Measurements from ENCODE around the gene DEUP1.
"Not testable (repeated sequence)": the region's sequence is repeated elsewhere in the genome, so short reads cannot be mapped to it uniquely, and the experiment has no call there.

DEUP1 gene

DNA sequence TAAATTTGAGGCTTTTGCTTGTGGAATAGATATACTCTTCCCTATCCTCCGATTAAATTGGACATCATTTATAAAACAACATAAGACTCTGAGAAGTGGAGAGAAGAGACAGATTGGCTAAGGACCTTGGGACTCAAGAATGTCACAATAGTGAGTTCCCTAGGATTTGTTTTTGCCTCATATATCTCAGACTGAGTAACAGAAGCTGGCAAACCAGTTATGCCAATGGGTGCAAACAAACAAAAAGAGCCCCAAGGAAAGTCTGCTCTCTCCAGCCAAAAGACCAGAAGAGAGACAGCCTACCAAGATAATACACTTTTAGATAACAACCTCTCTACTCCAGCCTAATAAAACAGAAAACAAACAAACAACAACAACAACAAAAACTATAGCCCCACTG lies 28.9 kb downstream of the DEUP1 start:
- DNase-seq (ENCODE audit: low read depth in 2 of 2) = no peak

DNA sequence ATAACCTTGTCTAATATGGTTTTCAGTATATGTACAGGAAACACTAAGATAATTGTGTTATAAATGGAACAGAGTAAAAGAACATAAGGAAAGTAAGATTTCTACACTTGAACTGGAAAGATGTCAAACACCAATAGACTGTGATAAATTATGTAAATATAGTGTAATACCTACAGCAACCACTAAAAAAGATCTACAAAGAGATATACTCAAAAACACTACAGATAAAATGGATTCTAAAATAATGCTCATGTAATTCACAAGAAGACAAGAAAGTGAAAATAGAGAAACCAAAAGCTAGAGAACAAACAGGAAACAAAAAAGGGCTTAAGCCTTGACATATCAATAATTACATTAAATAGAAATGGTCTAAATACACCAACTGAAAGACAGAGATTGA lies 30.9 kb downstream of the DEUP1 start:
- no peak for DNase-seq (ENCODE audit: low read depth in 2 of 2)

DNA sequence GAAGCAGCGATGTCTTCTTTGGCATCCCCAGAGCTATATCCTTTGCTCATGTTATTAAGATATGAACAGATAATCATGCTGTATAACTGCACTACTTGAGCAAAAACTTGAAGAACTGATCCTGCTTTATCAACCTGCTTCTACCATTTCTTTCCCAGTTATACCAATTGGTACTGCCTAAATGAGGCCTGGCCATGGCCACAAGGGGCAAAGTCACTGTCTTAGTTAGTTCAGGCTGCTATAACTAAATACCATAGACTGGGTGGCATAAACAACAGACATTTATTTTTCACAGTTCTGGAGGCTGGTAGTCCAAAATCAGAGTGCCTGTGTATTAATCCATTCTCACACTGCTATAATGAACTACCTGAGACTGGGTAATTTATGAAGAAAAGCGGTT lies 37.5 kb downstream of the DEUP1 start:
- DNase-seq (ENCODE audit: low read depth in 2 of 2) = no peak

DNA sequence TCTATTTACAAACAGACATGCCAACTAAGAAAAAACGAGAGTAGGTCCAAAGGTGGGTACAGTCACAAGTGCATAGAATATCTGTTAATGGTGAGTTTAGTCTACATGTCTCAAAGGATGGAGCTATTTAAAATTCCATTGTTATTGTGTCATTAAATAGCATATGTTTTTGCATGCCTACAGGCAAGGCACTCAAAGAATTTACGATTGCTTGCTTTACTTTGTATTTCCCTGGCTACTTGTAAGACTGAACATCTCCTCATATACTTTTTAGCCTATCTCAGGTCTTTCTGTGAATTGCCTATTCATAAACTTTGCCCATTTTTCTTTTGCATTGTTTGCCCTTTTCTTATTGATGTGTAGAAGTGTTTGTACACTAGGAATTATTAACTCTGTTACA lies 39.7 kb downstream of the DEUP1 start:
- no peak for DNase-seq (ENCODE audit: low read depth in 2 of 2)

DNA sequence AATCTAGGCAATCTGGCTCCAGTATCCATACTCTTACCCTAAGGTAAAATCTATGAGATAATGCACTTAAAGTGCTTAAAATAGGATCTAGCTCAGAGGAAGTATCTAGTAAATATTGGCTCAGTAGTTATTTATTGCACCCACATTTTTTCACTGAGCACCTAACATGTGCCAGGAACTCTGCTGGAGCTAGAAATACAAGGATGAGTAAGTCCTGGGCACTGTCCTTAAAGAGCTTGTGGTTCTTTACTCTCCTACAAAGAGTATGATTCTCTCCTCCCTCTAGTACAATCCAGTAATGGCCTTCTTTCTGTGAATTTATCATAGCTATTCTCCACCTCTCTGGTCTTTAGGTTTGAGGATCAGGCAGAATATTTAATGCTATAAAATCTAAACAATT lies 59.2 kb downstream of the DEUP1 start:
- no peak for DNase-seq (ENCODE audit: low read depth in 2 of 2)

DNA sequence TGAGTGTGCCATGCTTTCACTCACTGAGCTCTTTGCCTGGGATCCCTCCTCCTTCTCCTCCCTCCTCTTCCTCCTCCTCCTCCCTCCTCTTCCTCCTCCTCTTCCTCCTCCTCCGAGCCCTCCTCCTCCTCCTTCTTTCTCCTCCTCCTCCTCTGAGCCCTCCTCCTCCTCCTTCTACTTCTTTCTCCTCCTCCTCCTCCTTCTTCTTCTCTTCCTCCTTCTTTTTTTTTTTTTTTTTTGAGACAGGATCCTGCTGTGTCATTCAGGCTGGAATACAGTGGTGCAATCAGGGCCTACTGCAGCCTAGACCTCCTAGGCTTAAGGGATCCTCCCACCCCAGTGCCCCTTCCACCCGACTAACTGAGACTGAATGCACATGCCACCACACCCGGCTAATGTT lies 62.3 kb downstream of the DEUP1 start:
- no peak for DNase-seq (ENCODE audit: low read depth in 2 of 2)

DNA sequence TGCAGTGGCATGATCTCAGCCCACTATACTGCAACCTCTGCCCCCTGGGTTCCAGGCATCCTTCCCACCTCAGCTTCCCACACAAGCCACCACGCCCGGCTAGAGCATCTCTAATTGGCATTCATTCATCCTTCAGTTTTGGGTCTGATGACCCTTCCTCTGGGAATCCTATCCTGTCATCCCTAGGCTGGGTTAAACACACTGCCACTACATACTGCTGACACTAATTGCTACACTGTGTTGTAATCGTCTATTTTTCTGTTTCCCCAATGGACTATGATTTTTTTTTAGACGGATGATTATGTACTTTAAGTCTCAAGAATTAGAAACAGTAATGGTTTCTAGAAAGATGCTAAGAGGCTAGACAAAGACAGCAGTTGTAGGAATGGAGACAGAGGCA lies 62.8 kb downstream of the DEUP1 start:
- no peak for DNase-seq (ENCODE audit: low read depth in 2 of 2)

DNA sequence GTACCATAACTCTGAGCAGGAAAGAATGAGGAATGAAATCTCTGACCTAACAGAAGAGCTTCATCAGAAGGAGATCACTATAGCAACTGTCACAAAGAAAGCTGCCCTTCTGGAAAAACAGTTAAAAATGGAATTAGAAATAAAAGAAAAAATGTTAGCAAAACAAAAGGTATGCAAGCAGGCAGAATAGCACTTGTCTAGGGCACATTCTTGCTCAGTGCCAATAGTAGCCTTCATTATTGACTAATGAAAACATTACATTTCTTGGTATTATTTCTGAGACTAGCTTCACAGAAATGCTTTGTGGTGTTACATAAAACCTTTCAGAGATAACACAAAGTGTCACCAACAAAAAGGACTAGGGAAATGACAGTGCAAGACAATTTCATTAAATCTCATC lies 63.9 kb downstream of the DEUP1 start:
- DNase-seq (ENCODE audit: low read depth in 2 of 2) = no peak

DNA sequence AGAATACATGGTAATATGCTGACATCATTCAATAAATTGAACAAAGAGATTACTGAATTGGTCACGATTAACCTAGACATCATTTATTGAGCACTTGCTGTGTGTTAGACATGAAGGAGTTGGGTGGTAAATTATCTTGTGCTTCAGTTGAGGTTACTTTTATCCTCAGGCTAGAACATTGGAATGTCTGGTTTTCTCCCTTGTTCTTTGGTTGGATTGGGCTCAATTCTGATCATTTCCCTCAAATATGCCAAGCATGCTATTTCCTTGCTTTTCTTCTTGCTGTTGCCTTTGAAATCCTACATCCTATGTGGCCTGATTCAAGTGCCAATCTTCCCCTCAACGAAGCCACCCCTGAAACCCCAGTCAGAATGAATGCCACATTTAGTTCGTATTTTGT lies 65.8 kb downstream of the DEUP1 start:
- no peak for DNase-seq (ENCODE audit: low read depth in 2 of 2)

DNA sequence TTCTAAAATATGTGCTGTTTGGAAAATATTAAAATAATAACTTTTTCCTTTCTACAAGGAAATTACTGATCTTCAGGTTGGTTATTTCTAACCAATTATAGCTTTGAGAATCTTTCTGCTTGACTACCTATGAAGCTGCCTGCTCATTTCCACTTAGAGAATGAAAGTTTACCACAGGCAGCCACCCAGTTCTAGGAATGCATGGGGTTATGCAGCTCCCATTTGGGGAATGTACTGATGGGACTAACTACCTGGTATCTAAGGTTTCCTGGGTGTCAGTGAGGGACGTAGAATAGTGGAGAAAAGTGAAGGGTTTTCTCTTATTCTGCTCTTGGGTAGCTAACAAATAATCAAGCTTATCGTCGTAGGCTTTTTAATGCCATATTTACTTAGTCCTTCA lies 73.4 kb downstream of the DEUP1 start:
- no peak for DNase-seq (ENCODE audit: low read depth in 2 of 2)

DNA sequence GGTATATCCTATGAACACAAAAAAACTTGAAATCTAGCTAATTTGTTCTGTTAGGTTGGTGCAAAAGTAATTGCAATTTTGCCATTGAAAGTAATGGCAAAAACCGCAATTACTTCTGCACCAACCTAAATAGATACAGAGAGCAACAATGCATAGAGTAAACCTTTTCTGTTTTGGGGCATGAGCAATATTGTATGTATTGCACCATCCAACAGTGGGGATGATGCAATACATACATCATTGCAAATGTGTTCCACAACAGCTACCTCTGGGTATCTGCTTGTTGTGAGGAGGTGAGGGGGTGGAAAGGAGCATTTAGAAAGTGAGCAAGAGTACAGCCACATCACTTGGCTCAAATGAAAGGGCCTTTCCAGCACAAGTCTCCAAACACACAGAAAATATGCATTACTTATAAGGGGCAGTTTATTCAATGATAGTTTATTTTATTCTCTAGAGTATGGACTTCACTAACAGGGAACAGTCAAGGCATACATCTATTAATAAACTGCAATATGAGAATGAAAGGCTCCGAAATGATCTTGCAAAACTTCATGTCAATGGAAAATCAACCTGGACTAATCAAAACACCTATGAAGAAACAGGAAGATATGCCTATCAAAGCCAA lies 77.3 kb downstream of the DEUP1 start:
- no peak for DNase-seq (ENCODE audit: low read depth in 2 of 2)

DNA sequence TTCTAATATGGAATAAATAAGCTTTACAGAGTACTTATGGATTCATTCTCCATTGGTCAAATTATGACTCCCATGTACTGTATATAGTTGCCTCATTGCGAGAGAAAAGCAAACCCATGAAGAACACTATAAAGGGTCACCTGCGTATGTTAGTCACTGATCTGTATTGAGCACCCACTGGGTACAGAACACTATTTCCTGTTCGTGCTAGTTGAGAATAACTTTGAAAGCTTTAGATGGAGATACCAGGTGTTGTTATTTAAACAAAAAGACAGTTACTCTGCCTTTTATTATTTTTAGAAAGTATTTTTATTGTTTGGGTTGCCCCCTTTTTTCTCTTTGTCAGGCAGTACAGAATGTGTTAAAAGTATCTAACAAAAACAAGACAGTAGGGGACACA lies 79.9 kb downstream of the DEUP1 start:
- DNase-seq (ENCODE audit: low read depth in 2 of 2) = no peak

DNA sequence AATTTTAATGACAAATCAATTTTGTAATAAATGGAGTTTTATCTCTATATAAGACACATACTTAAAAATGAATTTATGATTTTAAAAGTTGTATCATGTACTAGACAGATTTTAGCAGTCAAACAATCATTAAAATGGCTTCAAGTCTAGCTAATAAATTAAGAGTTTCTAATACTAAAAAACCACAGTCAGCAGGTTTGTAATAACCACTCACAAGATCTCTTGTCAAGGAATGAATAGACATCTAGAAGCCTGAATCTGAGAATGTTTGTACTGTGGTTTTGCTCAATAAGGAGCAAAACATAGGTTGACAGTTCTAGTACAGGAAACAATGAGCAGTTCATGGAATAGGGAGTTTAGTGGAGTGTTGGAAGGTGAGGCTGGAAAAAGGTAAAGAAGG lies 81.2 kb downstream of the DEUP1 start:
- no peak for DNase-seq (ENCODE audit: low read depth in 2 of 2)

DNA sequence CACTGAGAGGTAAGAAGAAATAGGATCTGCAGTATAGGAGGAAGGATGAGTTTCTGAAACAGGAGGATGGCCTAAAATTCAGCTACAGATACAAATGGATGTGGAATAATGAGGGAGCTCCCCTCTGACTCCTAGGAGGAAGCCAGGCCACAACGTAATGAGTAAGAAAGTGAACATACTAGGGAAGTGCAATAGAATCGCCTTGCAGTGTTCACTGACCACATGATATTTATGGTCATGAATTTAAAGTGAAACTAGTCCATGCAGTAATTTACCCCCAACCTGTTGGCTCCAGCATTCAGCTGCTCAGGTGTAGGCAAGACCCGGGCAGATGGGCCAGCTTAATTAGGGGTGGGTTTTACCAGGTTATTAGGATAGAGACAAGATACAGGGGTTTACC lies 101.7 kb downstream of the DEUP1 start:
- no peak for DNase-seq (ENCODE audit: low read depth in 2 of 2)

DNA sequence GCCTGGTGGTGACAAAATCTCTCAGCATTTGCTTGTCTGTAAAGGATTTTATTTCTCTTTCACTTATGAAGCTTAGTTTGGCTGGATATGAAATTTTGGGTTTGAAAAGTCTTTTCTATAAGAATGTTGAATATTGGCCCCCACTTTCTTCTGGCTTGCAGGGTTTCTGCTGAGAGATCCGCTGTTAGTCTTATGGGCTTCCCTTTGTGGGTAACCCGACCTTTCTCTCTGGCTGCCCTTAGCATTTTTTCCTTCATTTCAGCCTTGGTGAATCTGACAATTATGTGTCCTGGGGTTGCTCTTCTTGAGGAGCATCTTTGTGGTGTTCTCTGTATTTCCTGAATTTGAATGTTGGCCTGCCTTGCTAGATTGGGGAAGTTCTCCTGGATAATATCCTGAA lies 112.7 kb downstream of the DEUP1 start:
- DNase-seq (ENCODE audit: low read depth in 2 of 2) = not testable (repeated sequence)

DNA sequence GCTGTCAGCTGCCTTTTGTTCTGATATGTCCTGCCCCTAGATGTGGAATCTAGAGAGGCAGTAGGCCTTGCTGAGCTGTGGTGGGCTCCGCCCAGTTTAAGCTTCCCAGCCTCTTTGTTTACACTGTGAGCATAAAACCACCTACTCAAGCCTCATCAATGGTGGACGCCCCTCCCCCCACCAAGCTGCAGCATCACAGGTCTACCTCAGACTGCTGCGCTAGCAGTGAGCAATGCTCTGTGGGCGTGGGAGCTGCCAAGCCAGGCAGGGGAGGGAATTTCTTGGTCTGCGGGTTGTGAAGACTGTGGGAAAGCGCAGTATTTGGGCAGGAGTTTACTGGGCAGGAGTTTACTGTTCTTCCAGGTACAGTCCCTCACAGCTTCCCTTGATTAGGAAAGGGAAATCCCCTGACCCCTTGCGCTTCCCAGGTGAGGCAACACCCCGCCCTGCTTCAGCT lies 114.1 kb downstream of the DEUP1 start:
- no peak for DNase-seq (ENCODE audit: low read depth in 2 of 2)

DNA sequence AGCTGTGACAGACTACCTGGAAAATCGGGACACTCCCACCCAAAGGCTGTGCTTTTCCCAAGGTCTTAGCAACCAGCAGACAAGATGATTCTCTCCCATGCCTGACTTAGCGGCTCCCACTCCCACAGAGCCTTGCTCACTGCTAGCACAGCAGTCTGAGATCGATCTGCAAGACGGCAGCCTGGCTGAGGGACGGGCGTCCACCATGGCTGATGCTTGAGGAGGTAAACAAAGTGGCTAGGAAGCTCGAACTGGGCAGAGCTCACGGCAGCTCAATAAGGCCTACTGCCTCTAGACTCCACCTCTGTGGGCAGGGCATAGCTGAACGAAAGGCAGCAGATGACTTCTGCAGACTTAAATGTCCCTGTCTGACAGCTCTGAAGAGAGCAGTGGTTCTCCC lies 127.7 kb downstream of the DEUP1 start:
- no peak for DNase-seq (ENCODE audit: low read depth in 2 of 2)

DNA sequence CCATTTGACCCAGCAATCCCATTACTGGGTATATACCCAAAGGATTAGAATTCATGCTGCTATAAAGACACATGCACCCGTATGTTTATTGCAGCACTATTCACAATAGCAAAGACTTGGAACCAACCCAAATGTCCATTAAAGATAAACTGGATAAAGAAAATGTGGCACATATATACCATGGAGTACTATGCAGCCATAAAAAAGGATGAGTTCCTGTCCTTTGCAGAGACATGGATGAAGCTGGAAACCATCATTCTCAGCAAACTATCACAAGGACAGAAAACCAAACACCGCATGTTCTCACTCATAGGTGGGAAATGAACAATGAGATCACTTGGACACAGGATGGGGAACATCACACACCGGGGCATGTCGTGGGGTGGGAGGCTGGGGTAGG lies 133.1 kb downstream of the DEUP1 start:
- not testable (repeated sequence) for DNase-seq (ENCODE audit: low read depth in 2 of 2)

DNA sequence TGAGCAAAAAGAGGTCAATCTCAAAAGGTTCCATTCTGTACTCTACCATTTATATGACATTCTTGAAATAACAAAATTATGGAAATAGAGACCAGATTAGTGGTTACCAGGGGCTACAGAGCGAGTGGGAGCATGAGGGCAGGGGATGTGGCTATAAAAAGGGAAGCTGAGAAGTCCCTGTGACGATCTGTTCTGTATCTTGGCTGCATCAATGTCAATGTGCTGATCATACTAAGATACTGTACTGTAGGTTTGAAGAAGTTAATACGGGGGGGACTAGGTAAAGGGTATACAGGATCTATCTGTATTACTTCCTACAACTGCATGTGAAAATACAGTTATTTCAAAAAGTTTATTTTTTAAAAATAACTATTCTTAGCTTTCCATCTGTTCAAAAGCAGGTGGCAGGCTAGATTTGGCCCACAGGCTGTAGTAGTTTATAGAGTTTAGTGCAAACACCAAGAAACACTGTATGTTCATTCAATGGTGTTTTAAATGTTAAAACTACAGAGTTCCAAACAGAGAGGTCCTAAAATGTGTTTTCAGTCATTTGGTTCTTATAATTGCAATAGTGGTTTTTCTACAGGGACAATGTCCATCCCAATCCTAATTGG lies 134.5 kb downstream of the DEUP1 start:
- DNase-seq (ENCODE audit: low read depth in 2 of 2) = no peak

DNA sequence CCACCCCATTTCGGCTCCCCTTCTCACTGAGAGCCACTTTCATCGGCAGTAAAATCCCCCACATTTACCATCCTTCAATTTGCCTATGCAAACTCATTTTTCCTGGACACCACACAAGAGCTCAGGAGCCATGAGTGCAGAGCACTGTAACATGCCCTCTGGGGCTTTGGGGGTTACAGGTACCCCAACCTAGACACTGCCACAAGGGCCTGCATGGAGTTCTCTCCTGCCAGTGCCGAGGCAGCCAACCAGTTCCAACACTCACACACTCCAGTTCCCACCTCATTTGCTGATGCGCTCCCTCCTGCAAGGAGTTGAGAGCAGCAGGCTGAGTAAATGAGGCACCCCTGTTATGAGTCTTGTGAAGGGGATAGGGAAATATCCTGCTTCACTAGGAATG lies 136.5 kb downstream of the DEUP1 start:
- no peak for DNase-seq (ENCODE audit: low read depth in 2 of 2)

DNA sequence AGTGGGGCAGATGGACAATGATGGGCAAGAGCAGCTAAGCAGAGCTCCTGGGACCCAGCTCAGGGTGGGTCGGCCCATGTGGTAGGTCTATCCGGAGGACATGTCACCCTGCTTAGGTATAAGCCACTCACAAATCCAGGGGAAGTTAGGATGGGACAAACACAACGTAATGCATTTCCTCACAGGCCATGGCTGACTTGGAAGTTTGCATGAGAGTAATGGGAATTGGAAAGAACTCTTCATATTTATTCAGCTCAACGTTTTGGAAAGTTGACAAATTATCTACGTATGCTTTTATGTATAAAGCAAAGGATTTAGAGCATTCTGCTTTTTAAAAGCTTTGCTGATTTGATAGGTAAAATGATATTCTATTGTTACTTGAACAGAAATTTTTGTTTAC lies 137.7 kb downstream of the DEUP1 start:
- no peak for DNase-seq (ENCODE audit: low read depth in 2 of 2)

DNA sequence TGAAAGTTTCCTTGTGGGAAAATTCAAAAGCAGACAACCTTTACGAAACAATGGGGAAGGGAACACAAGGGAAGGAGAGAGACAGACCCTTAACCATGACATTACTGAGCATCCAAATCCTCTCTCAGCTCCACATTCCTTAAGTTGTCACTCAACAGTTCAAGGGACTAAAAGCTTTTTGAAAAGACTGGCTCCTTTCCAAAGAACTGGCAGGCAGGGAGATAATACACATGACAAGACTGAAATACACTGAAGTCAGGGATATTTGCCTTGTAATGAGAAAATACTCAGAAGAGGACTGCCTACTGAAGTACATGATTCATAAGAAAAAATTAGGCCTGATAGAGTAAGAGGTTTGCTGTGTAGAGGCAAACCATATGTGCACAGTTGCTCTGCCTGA lies 143.6 kb downstream of the DEUP1 start:
- no peak for DNase-seq (ENCODE audit: low read depth in 2 of 2)

DNA sequence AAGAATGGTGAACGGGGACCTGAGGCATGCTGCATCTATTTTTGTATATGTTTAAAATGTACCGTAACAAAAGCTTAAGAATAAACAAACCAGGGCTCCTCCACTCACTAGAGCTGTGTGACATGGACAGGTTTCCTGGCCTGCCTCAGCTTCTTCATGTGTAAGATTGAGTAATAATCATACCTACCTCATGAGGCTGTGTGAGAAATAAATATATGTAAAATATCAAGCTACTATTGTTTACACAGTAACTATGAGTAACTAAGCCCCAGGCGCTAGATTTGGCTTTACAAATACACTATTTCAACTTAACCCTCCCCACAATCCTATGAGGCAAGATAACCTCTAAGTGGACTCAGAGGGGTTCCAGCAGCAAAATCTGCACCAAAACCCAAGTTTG lies 146.3 kb downstream of the DEUP1 start:
- no peak for DNase-seq (ENCODE audit: low read depth in 2 of 2)

DNA sequence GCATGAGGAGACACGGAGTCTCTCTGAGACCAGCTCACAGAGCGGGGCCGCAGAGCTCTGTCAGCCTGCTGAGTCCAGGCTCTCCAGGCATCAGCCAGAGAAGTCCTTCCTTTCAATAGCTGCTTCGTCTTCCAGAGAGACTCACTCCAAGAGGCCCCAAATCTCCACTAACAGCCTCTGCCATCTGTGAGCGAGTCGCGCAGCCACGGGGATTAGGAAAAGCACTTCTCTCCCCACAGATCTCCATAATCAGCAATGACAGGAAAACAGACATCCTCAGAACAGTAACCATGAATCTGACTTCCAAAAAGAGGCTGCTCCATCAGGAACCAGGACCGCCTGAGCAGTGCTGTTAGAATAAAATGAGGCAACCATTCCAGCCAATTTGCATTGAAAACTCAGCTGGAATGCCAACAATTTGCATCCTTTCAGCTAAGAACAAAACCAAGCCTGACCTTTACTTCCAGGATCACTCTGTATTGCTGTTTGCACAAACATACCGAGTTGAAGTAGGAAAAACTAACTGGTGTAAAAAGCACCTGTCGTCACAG lies 147.2 kb downstream of the DEUP1 start:
- DNase-seq (ENCODE audit: low read depth in 2 of 2) = no peak
